Effector memory CD8-positive, alpha-beta T cell (primary cell): ENCODE results near the gene IER5.
A peak's percentile ranks its signal among the peaks of the same experiment; 100 is the strongest.

Source experiments
- ATAC-seq: fragments of 150-1000 bp; cut with Tn5 transposase; replicated peaks from 2 replicates; pipeline ENCODE4 v1.10.0; 2021; ENCODE audit warnings: mild to moderate bottlenecking, moderate library complexity
- DNase-seq, 3 experiments: peaks; one replicate each; pipeline ENCODE4 v3.0.0; 2021
- H3K27ac Mint-ChIP-seq, 2 donors: one replicate each; pipeline ENCODE4 v1.8.0; 2022; ENCODE audit warnings: mild to moderate bottlenecking in 2 of 2, mixed read lengths in 2 of 2, moderate library complexity in 2 of 2
- H3K27me3 Mint-ChIP-seq, 2 donors: one replicate each; pipeline ENCODE4 v1.8.0; 2022; ENCODE audit warnings: mixed read lengths in 2 of 2
- H3K36me3 Mint-ChIP-seq: one replicate; pipeline ENCODE4 v1.8.0; 2022; ENCODE audit warnings: mild to moderate bottlenecking, moderate library complexity, mixed read lengths; ENCODE audit not compliant: insufficient read depth
- H3K4me1 Mint-ChIP-seq, 2 donors: one replicate each; pipeline ENCODE4 v1.8.0; 2022; ENCODE audit warnings: low read depth in 2 of 2, mixed read lengths in 2 of 2
- H3K4me3 Mint-ChIP-seq, 2 donors: one replicate each; pipeline ENCODE4 v1.8.0; 2022; ENCODE audit warnings: mild to moderate bottlenecking in 2 of 2, mixed read lengths in 2 of 2, moderate library complexity in 2 of 2
- H3K9me3 Mint-ChIP-seq, 2 donors: one replicate each; pipeline ENCODE4 v1.8.0; 2022; ENCODE audit warnings: mixed read lengths in 2 of 2

IER5 gene

GRCh38 chr1:181083842-181084605, 4.5 kb upstream of the IER5 start:
- H3K36me3 Mint-ChIP-seq = peaks cover 18% of the 10 kb centered on the region
- peaks cover 7 to 8% of the 10 kb centered on the region in 2 donors for H3K27me3 Mint-ChIP-seq
- DNase-seq (peak; percentile 31 to 42 (median 32)), ATAC-seq (peak; percentile 45)
- no peak overlapping the region for H3K4me3 Mint-ChIP-seq
- H3K9me3 Mint-ChIP-seq = no peaks in the 10 kb centered on the region
- H3K4me1 Mint-ChIP-seq = peaks cover 7 to 13% of the 10 kb centered on the region in 2 donors
- peak overlapping the region in 1 of 2 donors; percentile 15 for H3K27ac Mint-ChIP-seq

- DNase-seq (no peak), ATAC-seq (no peak)
- peaks cover 2 to 3% of the 10 kb centered on the region in 2 donors for H3K27me3 Mint-ChIP-seq
- no peak overlapping the region for H3K4me3 Mint-ChIP-seq
- H3K9me3 Mint-ChIP-seq = no peaks in the 10 kb centered on the region
- peaks cover 7 to 13% of the 10 kb centered on the region in 2 donors for H3K4me1 Mint-ChIP-seq
- H3K27ac Mint-ChIP-seq = no peak overlapping the region
- peaks cover 24% of the 10 kb centered on the region for H3K36me3 Mint-ChIP-seq
These were observed 3.9 kb upstream of the IER5 start for GRCh38 chr1:181084606-181084969.

- H3K9me3 Mint-ChIP-seq = no peaks in the 10 kb centered on the region
- no peaks in the 10 kb centered on the region for H3K27me3 Mint-ChIP-seq
- no peak for ATAC-seq
- H3K4me1 Mint-ChIP-seq = peaks cover 16% of the 10 kb centered on the region in 2 donors
- no peak overlapping the region for H3K4me3 Mint-ChIP-seq
- no peak for DNase-seq
- H3K27ac Mint-ChIP-seq = no peak overlapping the region
- peaks cover 39% of the 10 kb centered on the region for H3K36me3 Mint-ChIP-seq
These were observed 2.4 kb upstream of the IER5 start for GRCh38 chr1:181086091-181086490.

GRCh38 chr1:181086926-181087325, 1.6 kb upstream of the IER5 start:
- Mint-ChIP-seq H3K4me3 (no peak overlapping the region), H3K27me3 (no peaks in the 10 kb centered on the region), H3K9me3 (no peaks in the 10 kb centered on the region), H3K4me1 (peaks cover 22 to 25% of the 10 kb centered on the region in 2 donors), H3K36me3 (peaks cover 44% of the 10 kb centered on the region), H3K27ac (no peak overlapping the region)
- ATAC-seq (no peak), DNase-seq (no peak)

GRCh38 chr1:181087400-181087901, 1.0 kb upstream of the IER5 start:
- ATAC-seq (no peak), DNase-seq (no peak)
- Mint-ChIP-seq H3K4me1 (peaks cover 25 to 30% of the 10 kb centered on the region in 2 donors), H3K27me3 (no peaks in the 10 kb centered on the region), H3K4me3 (peak overlapping the region; percentile 92 to 97), H3K9me3 (no peaks in the 10 kb centered on the region), H3K27ac (peak overlapping the region in 1 of 2 donors; percentile 99), H3K36me3 (peaks cover 44% of the 10 kb centered on the region)

- ATAC-seq = peak; percentile 7
- H3K27ac Mint-ChIP-seq = peak overlapping the region; percentile 99 to 100
- peak; percentile 29 to 48 (median 41) for DNase-seq
- H3K36me3 Mint-ChIP-seq = peaks cover 45% of the 10 kb centered on the region
- peaks cover 35 to 40% of the 10 kb centered on the region in 2 donors for H3K4me1 Mint-ChIP-seq
- no peaks in the 10 kb centered on the region for H3K27me3 Mint-ChIP-seq
- no peaks in the 10 kb centered on the region for H3K9me3 Mint-ChIP-seq
- peak overlapping the region; percentile 92 to 97 for H3K4me3 Mint-ChIP-seq
These were observed 646 bp downstream of the IER5 start for GRCh38 chr1:181089017-181089675.

- Mint-ChIP-seq H3K27me3 (no peaks in the 10 kb centered on the region), H3K27ac (peak overlapping the region; percentile 99 to 100), H3K36me3 (peaks cover 50% of the 10 kb centered on the region), H3K4me1 (peaks cover 35 to 46% of the 10 kb centered on the region in 2 donors), H3K4me3 (peak overlapping the region; percentile 92 to 97), H3K9me3 (no peaks in the 10 kb centered on the region)
- ATAC-seq = peak; percentile 67
- DNase-seq = peak; percentile 76 to 79 (median 77)
These were observed 1.4 kb downstream of the IER5 start for GRCh38 chr1:181089676-181090544.

GRCh38 chr1:181090641-181091126, 2.2 kb downstream of the IER5 start:
- DNase-seq = peak; percentile 9 to 28 (median 12)
- Mint-ChIP-seq H3K4me3 (peak overlapping the region; percentile 92 to 97), H3K36me3 (peaks cover 49% of the 10 kb centered on the region), H3K9me3 (no peaks in the 10 kb centered on the region), H3K27me3 (no peaks in the 10 kb centered on the region), H3K4me1 (peaks cover 36 to 47% of the 10 kb centered on the region in 2 donors), H3K27ac (peak overlapping the region; percentile 99 to 100)
- ATAC-seq = no peak

- ATAC-seq (no peak), DNase-seq (no peak)
- Mint-ChIP-seq H3K4me1 (peaks cover 36 to 47% of the 10 kb centered on the region in 2 donors), H3K9me3 (no peaks in the 10 kb centered on the region), H3K27me3 (no peaks in the 10 kb centered on the region), H3K4me3 (peak overlapping the region; percentile 92 to 97), H3K27ac (peak overlapping the region; percentile 99 to 100), H3K36me3 (peaks cover 45% of the 10 kb centered on the region)
These were observed 3.0 kb downstream of the IER5 start for GRCh38 chr1:181091309-181092040.

- Mint-ChIP-seq H3K27ac (peak overlapping the region; percentile 36 to 99), H3K4me3 (peak overlapping the region; percentile 47 to 92), H3K4me1 (peaks cover 38 to 47% of the 10 kb centered on the region in 2 donors), H3K27me3 (no peaks in the 10 kb centered on the region), H3K9me3 (no peaks in the 10 kb centered on the region), H3K36me3 (peaks cover 49% of the 10 kb centered on the region)
- no peak for ATAC-seq
- no peak for DNase-seq
These were observed 3.6 kb downstream of the IER5 start for GRCh38 chr1:181092056-181092455.

GRCh38 chr1:181092883-181093458, 4.5 kb downstream of the IER5 start:
- H3K4me1 Mint-ChIP-seq = peaks cover 37 to 45% of the 10 kb centered on the region in 2 donors
- ATAC-seq (no peak), DNase-seq (no peak)
- peaks cover 47% of the 10 kb centered on the region for H3K36me3 Mint-ChIP-seq
- peak overlapping the region; percentile 39 to 92 for H3K4me3 Mint-ChIP-seq
- peak overlapping the region; percentile 59 to 99 for H3K27ac Mint-ChIP-seq
- no peaks in the 10 kb centered on the region for H3K9me3 Mint-ChIP-seq
- H3K27me3 Mint-ChIP-seq = no peaks in the 10 kb centered on the region
